ENCODE data around the gene RTN1. TPM values are rescaled to one million over a fixed set of nuclear protein-coding genes. Genes with fewer than 3 reads are reported as not detected.

Gene RTN1
- total RNA-seq, 4 donors from 2014 or later, result 2.4 to 4.9 (median 4.6) TPM; not detected in 1

DNA sequence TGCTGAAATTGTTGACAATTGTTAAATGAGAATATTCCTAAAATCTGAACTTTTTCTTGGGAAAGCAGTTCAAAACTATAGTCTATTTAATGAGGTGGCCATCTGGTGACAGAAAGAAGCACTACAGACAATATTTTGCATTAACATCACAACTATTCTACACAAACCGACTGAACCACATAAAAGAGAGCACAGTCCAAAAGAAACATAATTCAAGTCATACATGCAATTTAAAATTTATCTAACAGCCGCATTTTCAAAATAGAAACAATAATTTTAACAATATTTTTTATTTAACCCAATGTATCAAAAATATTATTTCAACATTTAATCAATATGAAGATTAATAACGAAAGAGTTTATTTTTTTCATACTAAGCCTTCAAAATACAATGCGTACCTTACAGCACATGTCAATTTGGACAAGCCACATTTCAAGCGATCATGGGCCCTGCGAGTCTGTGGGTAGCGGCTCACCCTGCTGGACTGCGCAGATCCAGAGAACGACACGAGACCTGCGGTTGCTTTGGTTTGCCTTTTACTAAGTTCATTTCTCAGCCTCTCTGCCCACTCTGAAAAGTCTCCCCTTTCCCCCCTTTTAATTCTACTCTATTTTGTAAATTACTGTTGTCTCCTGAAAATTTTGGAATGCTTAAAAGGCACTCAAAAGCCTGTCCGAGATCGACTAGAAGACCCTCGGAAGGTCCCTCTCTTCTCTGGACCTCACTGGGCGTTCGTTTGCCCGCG lies 48.4 kb upstream of the RTN1 start:
- Histone ChIP-seq H3K4me1 (peaks cover 9 to 15% (median 14%) of the 10 kb centered on the region in 4 donors), H3K9me3 (no peaks in the 10 kb centered on the region), H3K27me3 (peaks cover 46% of the 10 kb centered on the region), H3K4me3 (peak overlapping the region in 3 of 4 donors; percentile 1 to 36 (median 21)), H3K36me3 (no peaks in the 10 kb centered on the region), H3K27ac (no peak overlapping the region)
- peak; percentile 12 for DNase-seq
- TF ChIP-seq, protein P1, sequence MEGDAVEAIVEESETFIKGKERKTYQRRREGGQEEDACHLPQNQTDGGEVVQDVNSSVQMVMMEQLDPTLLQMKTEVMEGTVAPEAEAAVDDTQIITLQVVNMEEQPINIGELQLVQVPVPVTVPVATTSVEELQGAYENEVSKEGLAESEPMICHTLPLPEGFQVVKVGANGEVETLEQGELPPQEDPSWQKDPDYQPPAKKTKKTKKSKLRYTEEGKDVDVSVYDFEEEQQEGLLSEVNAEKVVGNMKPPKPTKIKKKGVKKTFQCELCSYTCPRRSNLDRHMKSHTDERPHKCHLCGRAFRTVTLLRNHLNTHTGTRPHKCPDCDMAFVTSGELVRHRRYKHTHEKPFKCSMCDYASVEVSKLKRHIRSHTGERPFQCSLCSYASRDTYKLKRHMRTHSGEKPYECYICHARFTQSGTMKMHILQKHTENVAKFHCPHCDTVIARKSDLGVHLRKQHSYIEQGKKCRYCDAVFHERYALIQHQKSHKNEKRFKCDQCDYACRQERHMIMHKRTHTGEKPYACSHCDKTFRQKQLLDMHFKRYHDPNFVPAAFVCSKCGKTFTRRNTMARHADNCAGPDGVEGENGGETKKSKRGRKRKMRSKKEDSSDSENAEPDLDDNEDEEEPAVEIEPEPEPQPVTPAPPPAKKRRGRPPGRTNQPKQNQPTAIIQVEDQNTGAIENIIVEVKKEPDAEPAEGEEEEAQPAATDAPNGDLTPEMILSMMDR (IDR thresholded peaks at IDR 0.05), result peak in 4 of 5 experiments; percentile 32 to 42 (median 36)
- TF ChIP-seq EP300 (IDR thresholded peaks at IDR 0.05; ENCODE audit: low read depth) (no peak), POLR2AphosphoS5 (IDR thresholded peaks at IDR 0.05) (no peak), POLR2A (IDR thresholded peaks at IDR 0.05) (no peak)
- in situ Hi-C loops (cut with MboI; ENCODE audit: low pct_ligation_motif_present in 1 of 4, low pct_unique_long_range_greater_than_20kb in 1 of 4, low sequenced_read_pairs in 3 of 4), result loop anchor here in 1 of 4 donors (25.0 kb wide), 1 partner anchor 282 kb away; no protein-coding TSS in a partner anchor
- intact Hi-C loops (cut with DNase I; ENCODE audit: low total_unique reads), result no loop called here
- WGBS, 2 donors (ENCODE audit: low coverage in 1 of 2), result 2% methylated on average over 7 to 18 of the region's 18 CpGs

DNA sequence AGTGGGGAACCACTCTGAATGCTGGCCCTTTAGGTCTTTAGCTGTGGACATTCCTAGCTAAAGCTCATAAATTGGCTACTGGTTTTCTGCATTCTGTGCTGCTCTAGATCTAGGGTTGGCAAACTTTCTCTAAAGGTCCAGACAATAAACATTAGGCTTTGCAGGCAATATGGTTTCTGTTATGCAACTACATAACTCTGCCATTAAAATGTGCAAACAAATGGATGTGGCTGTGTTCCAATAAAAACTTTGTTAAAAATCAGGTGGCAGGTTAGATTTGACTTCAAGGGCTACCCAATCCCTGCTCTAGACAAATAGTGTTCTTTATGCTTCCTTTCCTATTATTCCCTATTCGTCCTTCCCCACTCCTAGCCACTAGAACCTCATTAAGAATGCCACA lies 42.6 kb upstream of the RTN1 start:
- Histone ChIP-seq H3K4me3 (no peak overlapping the region), H3K4me1 (peaks cover 0 to 7% (median 0%) of the 10 kb centered on the region in 4 donors), H3K36me3 (no peaks in the 10 kb centered on the region), H3K27me3 (peaks cover 24% of the 10 kb centered on the region), H3K27ac (no peak overlapping the region), H3K9me3 (no peaks in the 10 kb centered on the region)
- in situ Hi-C loops (cut with MboI; ENCODE audit: low pct_ligation_motif_present in 1 of 4, low pct_unique_long_range_greater_than_20kb in 1 of 4, low sequenced_read_pairs in 3 of 4), result loop anchor here in 1 of 4 donors (25.0 kb wide), 1 partner anchor 276 kb away; no protein-coding TSS in a partner anchor
- 48 to 58% methylated on average over 1 of the region's 1 CpG for WGBS, 2 donors (ENCODE audit: low coverage in 1 of 2)
- TF ChIP-seq POLR2AphosphoS5 (IDR thresholded peaks at IDR 0.05), result no peak
- TF ChIP-seq POLR2A (IDR thresholded peaks at IDR 0.05), result no peak
- no peak for TF ChIP-seq EP300 (IDR thresholded peaks at IDR 0.05; ENCODE audit: low read depth)
- TF ChIP-seq, protein P1 (IDR thresholded peaks at IDR 0.05), result no peak
- intact Hi-C loops (cut with DNase I; ENCODE audit: low total_unique reads), result no loop called here
- no peak for DNase-seq

DNA sequence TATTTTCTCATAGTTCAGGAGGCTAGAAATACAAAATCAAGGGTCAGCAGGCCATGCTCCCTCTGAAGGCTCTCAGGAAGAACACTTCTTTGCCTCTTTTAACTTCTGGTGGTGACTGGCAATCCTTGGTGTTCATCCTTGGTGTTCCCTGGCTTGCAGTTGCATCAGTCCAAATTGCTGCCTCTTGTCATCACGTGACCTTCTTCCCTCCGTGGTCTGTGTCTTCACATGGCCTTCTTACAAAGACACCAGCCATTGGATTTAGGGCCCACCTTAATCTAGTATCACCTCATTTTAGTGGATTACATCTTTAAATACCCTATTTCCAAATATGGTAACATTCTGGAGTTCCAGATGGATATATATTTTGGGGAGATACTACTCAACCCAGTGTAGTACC lies 41.9 kb upstream of the RTN1 start:
- DNase-seq, result no peak

DNA sequence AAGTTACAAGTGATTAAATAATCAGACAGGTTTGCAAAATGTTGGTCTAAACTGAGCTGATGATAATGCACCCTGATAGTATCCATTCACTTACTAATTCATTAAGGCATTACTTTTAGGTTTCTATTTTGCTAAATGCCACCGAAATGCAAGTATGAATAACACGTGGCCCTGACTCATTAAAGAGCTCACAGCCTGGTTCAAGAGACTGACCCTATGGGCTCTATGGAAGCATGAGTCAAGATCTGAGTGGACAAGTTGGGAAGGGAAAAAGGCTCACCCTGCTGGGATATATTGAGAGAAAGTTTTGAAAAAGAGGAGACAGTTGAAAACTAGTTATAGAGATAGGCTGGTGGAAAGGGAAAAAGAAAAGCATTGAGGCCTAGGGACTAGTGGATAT lies 34.6 kb upstream of the RTN1 start:
- in situ Hi-C loops (cut with MboI; ENCODE audit: low pct_ligation_motif_present in 1 of 4, low pct_unique_long_range_greater_than_20kb in 1 of 4, low sequenced_read_pairs in 3 of 4), result loop anchor here in 1 of 4 donors (25.0 kb wide), 1 partner anchor 268 kb away; no protein-coding TSS in a partner anchor
- Histone ChIP-seq H3K9me3 (no peaks in the 10 kb centered on the region), H3K36me3 (no peaks in the 10 kb centered on the region), H3K4me1 (no peaks in the 10 kb centered on the region), H3K4me3 (no peak overlapping the region), H3K27me3 (no peaks in the 10 kb centered on the region), H3K27ac (no peak overlapping the region)
- DNase-seq, result no peak
- TF ChIP-seq POLR2A (IDR thresholded peaks at IDR 0.05), result no peak
- TF ChIP-seq, protein P1 (IDR thresholded peaks at IDR 0.05), result no peak
- no peak for TF ChIP-seq POLR2AphosphoS5 (IDR thresholded peaks at IDR 0.05)
- TF ChIP-seq EP300 (IDR thresholded peaks at IDR 0.05; ENCODE audit: low read depth), result no peak
- WGBS, 2 donors (ENCODE audit: low coverage in 1 of 2), result 76 to 100% methylated on average over 1 to 2 of the region's 2 CpGs
- intact Hi-C loops (cut with DNase I; ENCODE audit: low total_unique reads), result no loop called here

More for the DNA sequence above, 41.9 kb upstream of the RTN1 start:
- in situ Hi-C loops (cut with MboI; ENCODE audit: low pct_ligation_motif_present in 1 of 4, low pct_unique_long_range_greater_than_20kb in 1 of 4, low sequenced_read_pairs in 3 of 4), result loop anchor here in 1 of 4 donors (25.0 kb wide), 1 partner anchor 275 kb away; no protein-coding TSS in a partner anchor
- TF ChIP-seq, protein P1 (IDR thresholded peaks at IDR 0.05), result no peak
- TF ChIP-seq EP300 (IDR thresholded peaks at IDR 0.05; ENCODE audit: low read depth) (no peak), POLR2A (IDR thresholded peaks at IDR 0.05) (no peak), POLR2AphosphoS5 (IDR thresholded peaks at IDR 0.05) (no peak)
- Histone ChIP-seq H3K9me3 (no peaks in the 10 kb centered on the region), H3K36me3 (no peaks in the 10 kb centered on the region), H3K4me1 (peaks cover 0 to 7% (median 0%) of the 10 kb centered on the region in 4 donors), H3K27me3 (peaks cover 16% of the 10 kb centered on the region), H3K4me3 (no peak overlapping the region), H3K27ac (no peak overlapping the region)
- 89 to 100% methylated on average over 1 to 2 of the region's 2 CpGs for WGBS, 2 donors (ENCODE audit: low coverage in 1 of 2)
- intact Hi-C loops (cut with DNase I; ENCODE audit: low total_unique reads), result no loop called here

All from transverse colon (tissue), 4 donors.